T-helper 1 cell treated with Interleukin-12 subunit alpha and Interleukin-12 subunit beta and Interleukin-4 antibody, amounts not matched to agents 30 ng/mL and 1 ng/mL, for 36 hours (primary cell): ENCODE measurements around the gene R3HDML. TPM values are rescaled to one million over a fixed set of nuclear protein-coding genes. Genes with fewer than 3 reads are reported as not detected.

ENCODE experiments used
- intact Hi-C: fragments of 100-400 bp; cut with micrococcal nuclease; formaldehyde crosslinking; loops from one replicate; pipeline ENCODE4 v1.15.1; 2024
- total RNA-seq: library from RNA; stranded (reverse); gene quantifications from 2 replicates; pipeline ENCODE4 v1.2.3, GENCODE V29; 2022

The R3HDML gene
- total RNA-seq, 1 donor from 2014 or later = not detected

DNA sequence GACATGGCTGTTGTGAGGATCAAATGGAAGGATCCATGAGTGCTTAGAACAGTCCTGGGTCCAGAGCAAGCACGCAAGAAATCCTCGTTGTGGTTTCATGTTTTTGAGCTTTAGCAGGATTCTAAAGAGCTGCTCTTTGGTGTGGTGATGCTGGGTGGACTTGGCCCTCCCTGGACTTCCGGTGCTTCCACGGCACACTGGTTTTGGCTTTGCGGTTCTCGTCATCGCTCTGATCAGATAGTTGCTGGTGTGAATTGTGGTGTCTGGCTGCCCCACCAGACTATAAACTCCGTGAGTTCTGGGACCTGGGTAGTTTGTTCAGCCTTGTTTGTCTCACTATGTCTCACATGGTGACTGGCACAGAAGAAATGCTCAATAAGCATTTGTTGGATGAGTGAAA, 21.9 kb downstream of the R3HDML start:
- intact Hi-C loops = no loop called here

GRCh38 chr20:44360221-44360620, 23.4 kb downstream of the R3HDML start:
- intact Hi-C loops = no loop called here

GRCh38 chr20:44361021-44361420, 24.2 kb downstream of the R3HDML start:
- intact Hi-C loops = no loop called here

DNA sequence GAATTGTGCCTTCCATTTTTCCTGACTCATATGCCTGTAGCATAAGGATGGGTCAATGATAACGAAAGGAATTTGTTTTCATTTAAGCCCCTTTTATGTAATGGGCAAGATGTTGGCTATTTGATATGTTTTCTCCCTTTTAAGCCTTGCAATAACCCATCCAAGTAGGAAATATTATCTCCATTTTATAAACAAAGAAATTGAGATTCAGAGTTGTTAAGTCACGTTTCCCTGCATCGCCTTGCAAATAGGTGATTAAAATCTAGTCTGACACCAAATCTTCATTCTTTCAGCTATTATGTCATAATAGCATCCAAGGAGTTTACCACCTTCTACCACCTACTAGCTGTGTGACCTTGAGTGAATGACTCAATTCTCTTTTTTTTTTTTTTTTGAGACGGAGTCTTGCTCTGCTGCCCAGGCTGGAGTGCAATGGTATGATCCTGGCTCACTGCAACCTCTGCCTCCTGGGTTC, 25.7 kb downstream of the R3HDML start:
- intact Hi-C loops = no loop called here

GRCh38 chr20:44364068-44364467, 27.2 kb downstream of the R3HDML start:
- intact Hi-C loops = no loop called here

GRCh38 chr20:44364780-44365179, 27.9 kb downstream of the R3HDML start:
- intact Hi-C loops = no loop called here

DNA sequence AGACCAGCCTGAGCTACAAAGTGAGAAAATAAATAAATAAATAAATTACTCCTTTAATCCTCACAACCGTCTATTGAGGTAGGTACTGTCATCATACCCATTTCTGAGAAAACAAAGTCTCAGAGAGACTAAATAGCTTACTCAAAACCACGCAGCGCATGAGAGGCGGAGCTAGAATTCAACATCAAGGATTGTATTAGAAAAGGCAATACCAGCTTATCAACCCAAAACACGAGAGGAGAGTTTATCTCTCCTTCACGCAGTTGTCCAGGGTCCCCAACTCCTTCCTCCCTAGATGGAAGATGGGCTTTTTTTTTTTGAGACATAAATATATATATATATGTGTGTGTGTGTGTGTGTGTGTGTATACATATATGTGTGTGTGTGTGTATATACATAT, 30.9 kb downstream of the R3HDML start:
- intact Hi-C loops = no loop called here

- intact Hi-C loops = no loop called here
Observed at GRCh38 chr20:44370639-44371218, 33.9 kb downstream of the R3HDML start.

GRCh38 chr20:44382641-44383040, 45.8 kb downstream of the R3HDML start:
- intact Hi-C loops = loop anchor here (5.0 kb wide), 1 partner anchor 140 kb away; the partner anchor contains the start of gene SERINC3

DNA sequence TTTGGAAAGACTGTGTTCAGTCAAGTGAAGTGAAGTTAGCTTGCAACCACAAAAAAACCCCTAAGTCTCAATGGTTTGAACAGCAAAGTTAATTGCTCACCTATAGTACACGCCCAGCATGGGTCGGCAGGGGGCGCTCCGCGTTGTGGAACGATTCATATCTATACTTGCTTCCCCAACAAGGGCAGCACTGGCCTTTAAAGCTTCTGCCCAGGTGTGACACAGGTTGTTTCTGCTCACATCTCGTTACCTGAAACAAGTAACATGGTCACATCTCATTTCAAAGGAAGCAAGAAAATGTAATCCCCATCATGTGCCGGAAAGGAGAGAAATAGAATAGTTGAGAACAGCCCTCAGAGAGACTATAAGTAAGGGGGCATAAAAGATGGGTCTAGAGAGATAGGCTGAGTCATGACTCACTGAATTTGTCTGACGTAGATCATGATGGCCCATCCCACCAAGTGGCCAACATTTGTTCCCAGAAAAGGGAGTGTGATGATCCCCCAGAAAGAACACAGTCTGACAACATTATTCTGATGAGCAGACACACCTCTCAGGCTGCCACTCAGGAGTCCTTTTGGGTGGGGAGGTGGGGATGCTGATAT, 47.7 kb downstream of the R3HDML start:
- intact Hi-C loops = loop anchor here (1.0 to 5.0 kb wide), 5 partner anchors 138 to 483 kb away; partner anchors contain the start of gene SERINC3

DNA sequence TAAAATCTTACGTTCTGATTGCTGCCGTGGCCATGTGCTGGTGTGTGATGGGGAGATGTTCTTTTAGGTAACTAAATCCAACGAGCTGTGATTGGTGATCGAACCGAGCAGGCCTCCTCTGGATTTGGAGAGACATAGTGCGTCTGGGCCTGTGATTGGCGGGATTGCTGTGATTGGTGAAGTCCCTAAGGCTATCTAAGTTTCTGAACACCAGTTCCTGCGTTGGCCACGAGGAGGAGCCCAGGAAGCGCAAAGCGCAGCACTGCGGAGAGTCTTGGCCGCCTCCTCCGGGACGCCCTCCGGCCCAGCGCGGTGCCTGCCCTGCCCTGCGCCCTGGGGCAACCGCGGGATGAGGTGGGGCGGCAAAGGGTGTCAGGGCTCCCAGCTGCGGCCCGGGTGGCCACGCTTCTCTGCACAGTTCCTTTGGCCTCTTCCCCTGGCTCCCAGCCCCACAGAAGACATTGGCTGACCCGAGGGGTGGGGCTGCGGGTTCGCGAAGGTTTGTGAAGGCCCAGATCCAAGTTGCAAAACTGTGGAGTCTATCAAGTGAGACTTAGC, 51.7 kb downstream of the R3HDML start:
- intact Hi-C loops = loop anchor here (1.0 to 2.0 kb wide), 7 partner anchors 73 to 479 kb away; partner anchors contain the start of genes FITM2 and TTPAL

DNA sequence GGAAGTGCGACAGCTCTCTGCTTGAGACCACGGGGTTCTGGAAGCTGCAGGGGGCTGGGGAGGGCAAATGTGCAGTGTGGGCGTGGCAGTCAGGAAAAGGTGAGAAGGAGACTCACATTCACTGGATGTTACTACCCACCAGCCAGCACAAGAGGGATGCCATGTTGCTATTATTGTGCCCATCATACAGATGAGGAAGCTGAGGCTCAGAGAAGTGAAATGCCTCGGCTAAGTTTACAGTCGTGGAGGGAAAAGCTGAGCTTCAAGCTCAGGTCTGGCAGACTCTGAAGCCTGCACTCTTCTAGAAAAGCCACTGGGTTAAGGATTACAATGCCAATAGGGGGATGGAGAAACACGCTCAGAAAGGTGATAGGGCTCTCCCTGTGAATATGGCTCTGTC, 53.0 kb downstream of the R3HDML start:
- intact Hi-C loops = loop anchor here (2.0 kb wide), 2 partner anchors 79 to 85 kb away; partner anchors contain the start of genes FITM2 and TTPAL

DNA sequence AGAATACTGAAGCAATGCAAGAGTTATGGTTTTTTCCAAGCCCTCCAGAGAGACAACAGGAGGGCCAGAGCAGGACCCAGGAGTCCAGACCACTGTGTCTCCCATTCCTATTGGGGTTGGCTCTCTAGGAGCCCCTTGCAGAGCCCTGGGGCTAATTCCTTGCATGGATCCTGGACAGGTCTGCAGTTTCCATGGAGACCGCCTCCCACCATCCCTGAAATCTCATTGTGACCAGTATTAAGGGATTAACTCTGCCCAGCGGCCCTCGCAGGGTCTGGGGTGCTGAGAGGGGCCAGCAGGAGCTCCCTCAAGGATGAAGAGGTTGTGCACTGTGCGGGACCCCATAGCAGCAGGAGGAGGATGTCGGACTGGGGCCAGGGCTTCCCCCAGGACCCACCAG, 53.4 kb downstream of the R3HDML start:
- intact Hi-C loops = no loop called here

DNA sequence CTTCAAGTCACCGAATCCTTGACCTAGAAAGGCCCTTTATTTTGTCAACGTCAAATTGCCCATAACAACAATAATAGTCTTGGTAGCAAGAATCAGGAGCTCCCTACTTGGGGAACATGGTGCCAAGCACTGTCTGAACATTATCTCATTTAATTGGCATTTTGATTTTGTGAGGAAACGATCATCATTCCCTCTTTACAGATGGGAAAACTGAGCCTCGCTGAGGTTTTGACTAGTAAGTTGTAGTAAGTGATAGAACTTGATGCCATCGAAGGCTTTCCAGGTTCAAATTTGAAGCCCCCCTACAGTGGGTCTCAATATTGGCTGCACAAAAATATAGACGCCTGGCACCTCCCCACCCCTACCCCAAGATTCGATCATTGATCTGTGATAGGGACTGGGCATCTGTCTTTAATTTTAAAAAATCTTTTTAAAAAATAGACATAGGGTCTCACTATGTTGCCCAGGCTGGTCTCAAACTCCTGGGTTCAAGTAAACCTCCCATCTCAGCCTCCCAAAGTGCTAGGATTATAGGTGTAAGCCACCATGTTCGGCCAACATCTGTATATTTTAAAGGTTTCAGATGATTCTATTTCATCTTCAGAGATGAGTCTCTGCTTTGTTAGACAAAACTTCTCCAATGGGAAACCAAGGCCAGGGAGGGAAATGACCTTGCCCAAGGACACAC, 55.4 kb downstream of the R3HDML start:
- intact Hi-C loops = no loop called here

GRCh38 chr20:44392776-44393607, 56.1 kb downstream of the R3HDML start:
- intact Hi-C loops = no loop called here

- intact Hi-C loops = no loop called here
Observed at GRCh38 chr20:44393608-44394451, 57.0 kb downstream of the R3HDML start.

GRCh38 chr20:44394452-44394701, 57.5 kb downstream of the R3HDML start:
- intact Hi-C loops = no loop called here

DNA sequence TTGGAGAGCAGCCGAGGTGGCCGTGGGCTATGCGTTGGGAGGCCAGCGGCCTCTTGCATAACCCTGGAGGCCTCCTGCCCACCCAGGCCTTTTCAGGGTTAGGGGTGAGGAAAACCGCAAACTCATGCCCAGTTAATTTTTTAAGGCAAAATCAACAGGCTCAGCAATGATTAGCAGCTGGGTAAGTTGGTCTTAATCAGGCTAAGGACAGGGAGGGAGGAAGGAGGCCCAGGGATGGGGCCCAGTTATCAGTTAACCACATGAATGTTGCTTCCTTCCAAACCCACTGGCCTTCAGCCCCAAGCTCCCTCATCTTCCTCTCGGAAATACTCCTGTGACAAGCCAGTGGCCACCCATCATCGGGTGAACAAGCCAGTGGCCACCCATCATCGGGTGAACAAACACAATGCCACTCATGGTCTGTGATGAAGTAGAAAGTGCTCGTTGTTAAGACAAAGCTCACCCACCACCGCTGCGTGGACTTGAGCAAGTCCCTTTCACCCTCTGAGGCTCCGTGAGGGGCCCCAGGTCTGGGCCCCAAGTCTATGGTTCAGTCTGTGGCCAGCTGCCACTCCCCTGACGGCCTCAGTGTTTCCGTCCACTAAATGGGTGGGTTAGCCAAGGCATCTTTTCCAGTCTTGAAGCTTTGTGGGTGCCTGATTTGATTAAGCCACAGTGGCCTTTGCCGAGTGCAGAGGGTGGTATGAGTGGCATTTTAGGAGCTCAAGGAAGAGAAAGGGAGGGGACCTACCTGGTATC, 58.0 kb downstream of the R3HDML start:
- intact Hi-C loops = no loop called here

DNA sequence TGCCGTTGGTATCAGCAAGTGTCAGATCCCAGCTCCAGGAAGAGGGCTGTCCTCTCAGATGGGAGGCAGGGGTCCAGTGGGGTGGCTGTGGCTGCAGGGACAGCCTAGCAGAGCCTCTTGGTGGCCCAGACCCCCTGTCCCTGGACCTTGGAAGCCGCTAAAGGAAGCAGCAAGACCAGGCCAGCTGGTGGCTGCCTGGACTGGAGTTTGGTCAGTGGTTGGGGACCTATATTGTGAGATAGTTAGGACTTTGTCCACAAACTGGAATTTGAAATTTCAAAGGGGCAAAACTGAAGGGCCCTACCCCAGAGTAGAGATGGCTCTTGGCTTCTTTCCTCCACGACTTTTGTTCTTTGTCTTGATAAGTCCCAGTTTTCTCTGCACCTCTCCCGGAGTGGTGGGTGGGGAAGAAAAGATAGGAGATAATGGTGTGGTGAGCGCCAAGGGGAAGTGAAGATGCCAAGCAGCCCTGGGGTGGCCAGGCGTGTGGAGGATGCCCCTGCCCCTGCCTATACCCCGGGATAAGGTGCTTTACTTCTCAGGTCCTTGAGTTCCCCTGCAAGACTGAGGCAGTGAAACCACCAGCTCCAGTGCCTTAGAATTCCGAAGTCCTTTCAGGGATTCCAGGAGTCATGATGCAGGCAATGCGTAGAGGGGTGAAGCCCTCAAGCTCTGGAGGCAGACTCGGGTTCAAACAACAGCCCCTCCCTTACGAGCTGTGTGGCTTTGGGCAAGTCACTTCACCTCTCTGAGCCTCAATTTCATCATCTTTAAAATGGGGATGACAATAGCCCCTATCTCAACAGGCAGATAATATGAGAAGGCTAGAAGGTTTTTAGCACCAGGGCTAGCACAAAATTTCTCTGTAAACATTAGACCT, 58.9 kb downstream of the R3HDML start:
- intact Hi-C loops = no loop called here
